NCI-H345 (cell line): ENCODE data around the gene MOBP.
"Not testable (repeated sequence)": the region's sequence is repeated elsewhere in the genome, so short reads cannot be mapped to it uniquely, and the experiment has no call there.

ENCODE experiments used
- DNase-seq: peaks from one replicate; lab custom pipeline; 2025; lab: John Stamatoyannopoulos, UW

MOBP gene

DNA sequence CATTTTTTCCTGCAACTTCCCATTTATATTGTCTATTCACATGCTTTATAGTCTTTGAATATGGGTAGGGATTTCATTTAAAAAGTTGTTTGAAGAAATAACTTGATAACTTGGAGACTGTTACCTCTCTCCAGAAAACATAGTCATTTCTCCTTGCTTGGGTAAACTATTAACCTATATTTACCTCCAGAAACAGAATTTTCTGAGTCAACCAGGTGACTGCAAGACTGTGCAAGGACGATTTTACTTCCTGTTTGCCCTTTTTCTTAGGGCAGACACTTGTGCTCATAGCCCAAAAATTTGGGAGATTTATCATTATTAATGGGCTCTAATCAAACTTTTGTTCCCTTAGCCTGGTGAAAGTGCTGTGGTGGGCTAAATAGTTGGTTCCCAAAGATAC, 14.3 kb upstream of the MOBP start:
- no peak for DNase-seq

DNA sequence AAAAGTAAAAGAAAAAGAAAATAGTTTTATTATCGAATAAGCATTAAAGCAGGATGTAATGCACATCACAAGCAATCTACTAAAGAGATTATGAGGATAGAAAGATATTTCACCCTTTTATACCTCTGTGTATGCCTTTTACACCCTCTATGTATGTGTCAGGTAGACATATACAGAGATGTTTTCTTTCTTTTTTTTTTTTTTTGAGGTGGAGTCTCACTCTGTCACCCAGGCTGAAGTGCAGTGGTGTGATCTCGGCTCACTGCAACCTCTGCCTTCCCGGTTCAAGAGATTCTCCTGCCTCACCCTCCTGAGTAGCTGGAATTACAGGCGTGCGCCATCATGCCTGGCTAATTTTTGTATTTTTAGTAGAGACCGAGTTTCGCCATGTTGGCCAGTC, 13.6 kb upstream of the MOBP start:
- not testable (repeated sequence) for DNase-seq

DNA sequence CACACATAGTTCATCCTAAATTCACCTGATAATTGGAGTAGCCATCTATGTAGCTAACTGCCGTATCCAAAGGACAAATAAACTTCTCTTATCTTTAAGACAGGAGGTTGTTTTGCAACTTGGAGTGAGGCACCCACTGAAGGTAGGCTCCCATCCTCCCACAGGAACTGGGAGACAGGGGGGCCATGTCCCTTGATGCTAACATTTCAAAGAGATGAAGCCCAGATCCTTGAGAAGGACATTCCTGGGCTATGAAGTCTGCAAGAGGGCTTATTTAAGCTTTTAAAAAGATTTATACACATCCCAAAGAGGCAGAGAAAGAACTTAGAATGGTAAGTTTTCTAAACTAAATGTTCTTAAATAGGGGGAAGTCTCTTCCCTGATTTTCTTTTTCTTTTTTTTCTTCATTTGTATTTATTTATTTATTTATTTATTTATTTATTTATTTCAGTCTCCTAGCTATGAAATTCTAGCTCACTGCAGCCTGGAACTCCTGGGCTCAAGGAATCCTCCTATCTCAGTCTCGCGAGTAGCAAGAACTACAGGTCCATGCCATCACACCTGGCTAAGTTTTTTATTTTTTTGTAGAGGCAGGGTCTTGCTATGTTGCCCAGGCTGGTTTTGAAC, 12.8 kb upstream of the MOBP start:
- DNase-seq: no peak

DNA sequence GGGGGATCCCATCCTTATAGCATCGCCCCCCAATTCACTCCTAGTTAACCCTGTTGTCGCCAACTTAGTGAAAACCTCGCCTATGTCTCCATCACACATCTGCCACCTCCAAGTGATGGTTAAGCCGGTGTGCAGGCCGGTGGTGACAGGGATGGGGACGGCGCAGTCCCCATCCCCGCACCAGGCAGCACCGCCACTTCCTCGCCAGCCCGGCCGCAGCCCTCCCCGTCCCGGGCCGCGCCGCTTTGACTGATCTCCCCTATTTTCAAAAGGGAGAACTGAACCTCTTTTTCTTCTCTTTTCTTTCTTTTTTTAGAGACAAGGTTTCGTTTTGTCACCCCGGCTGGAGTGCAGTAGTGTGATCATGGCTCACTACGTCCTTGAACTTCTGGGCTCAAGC, 11.3 kb upstream of the MOBP start:
- no peak for DNase-seq

- DNase-seq: no peak
These were observed 10.1 kb upstream of the MOBP start for GRCh38 chr3:39457361-39457760.

GRCh38 chr3:39458579-39458978, 8.9 kb upstream of the MOBP start:
- DNase-seq: not testable (repeated sequence)

DNA sequence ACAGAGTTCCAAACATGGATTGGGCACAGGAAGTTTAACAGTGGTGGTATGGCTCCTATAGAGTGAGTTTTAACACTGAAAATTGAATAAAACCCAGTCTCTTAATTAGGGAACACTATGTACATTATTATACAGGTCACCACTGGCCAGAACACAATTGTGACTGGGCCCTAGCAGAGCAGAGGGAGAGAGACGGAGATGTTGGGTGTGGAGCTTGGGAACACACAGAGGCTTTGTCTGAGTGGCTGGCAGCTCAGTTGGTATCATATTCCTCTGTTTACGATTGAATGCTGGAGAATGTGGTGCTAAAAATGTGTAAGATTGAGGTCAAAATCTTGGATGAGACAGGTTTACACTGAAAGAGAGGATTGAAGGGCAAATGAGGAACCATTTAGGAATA, 6.8 kb upstream of the MOBP start:
- DNase-seq: no peak

DNA sequence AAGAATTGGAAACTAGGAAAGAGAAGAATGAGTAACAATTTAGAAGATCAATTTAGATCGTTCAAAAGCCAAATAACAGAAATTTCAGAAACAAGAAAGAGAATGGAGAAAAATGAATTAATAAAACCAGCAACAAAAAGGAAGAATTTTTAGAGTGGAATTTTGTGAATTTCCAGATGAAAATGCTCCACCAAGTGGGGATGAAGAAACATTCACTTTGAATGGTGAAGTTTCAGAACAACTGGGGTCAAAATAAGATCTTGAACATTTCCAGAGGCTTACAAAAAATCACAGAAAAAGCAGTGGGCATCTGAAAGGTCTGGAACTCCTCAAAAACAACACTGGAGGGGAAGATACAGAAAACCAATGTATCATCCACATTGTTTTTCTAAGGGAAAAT, 4.2 kb upstream of the MOBP start:
- DNase-seq: no peak

- DNase-seq: no peak
These were observed 492 bp upstream of the MOBP start for GRCh38 chr3:39466988-39467387.

DNA sequence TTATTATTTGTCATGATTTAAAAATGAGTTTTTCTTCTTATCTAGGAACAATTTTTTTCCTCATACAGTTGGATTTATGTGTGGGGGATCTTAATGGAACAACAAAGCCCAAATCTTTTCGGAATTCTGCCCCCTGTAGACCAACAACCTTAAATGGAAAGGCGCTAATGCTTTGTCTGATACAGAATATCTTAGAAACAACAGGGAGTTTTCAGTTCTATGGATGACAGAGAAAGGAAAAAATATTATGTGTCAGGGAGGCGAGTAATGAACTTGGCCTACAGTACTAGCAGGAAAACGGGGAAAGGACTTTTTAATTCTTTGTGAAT, 592 bp downstream of the MOBP start:
- no peak for DNase-seq

DNA sequence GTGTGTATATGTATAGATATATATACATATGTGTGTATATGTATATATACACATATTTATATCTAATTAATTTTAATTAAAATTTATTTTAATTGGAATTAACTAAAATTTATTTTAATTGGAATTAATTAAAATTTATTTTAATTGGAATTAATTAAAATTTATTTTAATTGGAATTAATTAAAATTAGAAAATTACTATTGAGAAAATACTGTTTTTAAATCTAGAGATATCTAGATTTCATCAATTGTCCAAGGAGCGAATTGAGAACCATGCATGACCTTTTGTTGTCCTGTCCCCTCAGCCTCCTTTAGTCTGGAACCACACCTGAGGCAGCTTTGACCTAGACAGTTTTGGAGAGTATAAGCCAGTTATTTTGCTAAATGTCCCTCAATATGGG, 1.8 kb downstream of the MOBP start:
- DNase-seq: no peak

GRCh38 chr3:39469945-39470344, 2.5 kb downstream of the MOBP start:
- no peak for DNase-seq

- no peak for DNase-seq
These were observed 4.2 kb downstream of the MOBP start for GRCh38 chr3:39471652-39472051.

- DNase-seq: no peak
These were observed 6.1 kb downstream of the MOBP start for GRCh38 chr3:39473452-39474125.

- DNase-seq: no peak
These were observed 6.6 kb downstream of the MOBP start for GRCh38 chr3:39474126-39474515.

DNA sequence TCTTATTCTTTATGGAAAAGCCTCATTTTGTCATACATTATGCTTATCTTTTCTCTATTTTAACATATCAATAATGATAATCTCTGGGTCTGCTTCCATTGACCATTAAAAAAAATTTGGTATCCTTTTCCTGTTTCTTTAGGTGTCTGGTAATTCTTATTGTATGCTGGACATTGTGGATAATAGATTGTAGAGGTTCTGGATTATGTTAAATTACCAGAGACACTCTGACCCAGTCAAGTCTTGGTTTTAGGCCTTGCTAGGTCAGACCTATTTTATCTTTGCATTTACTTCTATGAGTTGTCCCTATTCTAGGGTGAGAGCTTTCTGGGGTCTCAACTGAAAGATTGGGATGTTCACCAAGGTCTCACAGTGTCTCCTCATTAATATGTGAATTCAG, 9.3 kb downstream of the MOBP start:
- no peak for DNase-seq

- DNase-seq: no peak
These were observed 10.7 kb downstream of the MOBP start for GRCh38 chr3:39478226-39478625.

DNA sequence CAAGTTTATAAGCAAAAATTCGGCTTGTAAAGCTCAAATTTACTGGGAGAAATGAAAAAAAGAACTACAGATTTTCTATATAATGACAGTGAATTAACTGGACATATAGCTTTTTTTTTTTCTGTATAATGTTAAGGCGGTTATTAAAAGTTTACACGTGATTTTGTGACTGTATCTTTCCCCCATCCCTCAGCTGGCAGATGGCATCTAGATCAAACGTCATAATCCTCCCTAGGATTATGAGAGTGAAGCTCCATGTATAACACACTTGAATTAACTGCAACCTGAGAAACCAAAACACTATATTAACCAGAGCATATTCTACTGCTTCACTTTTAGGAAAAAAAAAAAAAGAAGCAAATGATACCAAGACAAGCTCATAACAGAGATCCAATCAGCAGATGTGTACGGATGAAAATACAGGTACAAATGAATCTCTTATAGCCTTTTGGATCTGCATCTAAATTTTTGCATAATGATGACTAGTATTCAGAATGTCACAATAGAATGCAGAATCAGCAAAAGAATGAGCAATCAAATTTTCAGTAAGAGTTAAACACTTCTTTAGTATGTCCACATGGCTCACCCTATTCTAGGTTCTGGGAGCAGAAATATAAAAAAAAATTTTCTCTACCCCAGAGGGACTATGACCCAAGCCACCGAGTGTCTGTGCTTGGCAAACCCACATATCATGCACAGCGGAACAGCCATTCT, 12.4 kb downstream of the MOBP start:
- DNase-seq: no peak

DNA sequence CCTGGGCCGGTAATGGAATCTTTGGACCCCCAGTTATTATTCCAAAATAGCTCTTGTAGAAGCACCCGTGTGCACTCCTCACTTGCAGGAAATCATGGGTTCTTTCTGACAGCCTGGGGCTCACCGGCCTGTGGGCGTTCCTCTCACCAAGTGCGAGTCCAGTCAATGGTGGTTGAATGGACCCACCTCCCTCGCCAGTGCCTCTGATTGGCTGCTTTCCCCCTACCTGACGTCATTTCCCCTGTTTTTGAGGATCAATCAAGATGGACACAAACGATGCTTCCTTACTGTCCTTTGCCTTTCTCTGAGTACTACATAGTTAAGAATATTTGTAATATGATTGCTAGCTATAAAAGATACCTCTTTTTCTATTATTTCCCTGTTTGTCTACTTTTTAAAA, 18.1 kb downstream of the MOBP start:
- no peak for DNase-seq

GRCh38 chr3:39491014-39491413, 23.5 kb downstream of the MOBP start:
- no peak for DNase-seq

GRCh38 chr3:39491733-39492350, 24.4 kb downstream of the MOBP start:
- DNase-seq: no peak

DNA sequence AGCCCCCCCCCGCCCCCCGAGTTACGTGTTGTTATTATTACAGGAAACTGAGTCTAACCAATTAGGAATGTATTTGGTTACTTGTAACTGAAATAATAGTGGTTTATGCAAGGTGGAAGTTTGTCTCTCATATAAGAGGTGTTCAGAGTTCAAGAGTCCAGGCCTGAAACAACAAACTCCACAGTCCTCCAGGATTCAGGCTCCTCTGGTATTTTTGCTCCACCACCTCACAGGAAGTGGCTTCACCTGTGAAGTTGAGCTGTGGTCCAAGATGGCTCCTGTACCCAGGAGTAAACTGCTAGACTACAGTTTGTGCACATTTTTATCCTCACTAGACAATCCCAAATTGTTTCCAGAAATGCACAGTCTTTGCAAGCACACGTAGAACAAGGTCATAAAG, 27.3 kb downstream of the MOBP start:
- DNase-seq: no peak

DNA sequence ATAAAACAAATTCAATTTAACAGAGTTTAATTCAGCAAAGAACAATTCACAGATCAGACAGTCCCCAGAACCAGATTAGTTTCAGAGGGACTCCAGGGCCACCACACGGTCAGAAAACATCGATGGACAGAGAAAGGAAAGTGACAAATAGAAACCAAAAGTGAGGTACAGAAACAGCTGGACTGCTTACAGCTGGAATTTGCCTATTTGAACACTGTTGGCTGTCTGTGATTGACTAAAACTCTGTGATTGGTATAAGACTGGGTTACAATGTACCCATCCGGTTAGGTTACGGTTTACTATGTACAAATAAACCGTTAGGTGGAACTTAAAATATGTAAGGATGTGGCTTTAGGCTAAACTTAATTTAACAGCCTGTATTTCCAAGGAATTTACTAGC, 30.3 kb downstream of the MOBP start:
- DNase-seq: no peak
